A673 (cell line): Measurements from ENCODE around the gene CACNA2D3. TPM values are rescaled to one million over a fixed set of nuclear protein-coding genes. Genes with fewer than 3 reads are reported as not detected.

ENCODE experiments used
- BruUV-seq: library from RNA; stranded (reverse); fragments of 400-500 nt; replicated peaks from 2 replicates; lab custom pipeline; 2021; lab: Mats Ljungman, UMichigan
- CTCF ChIA-PET: fragments of 300-600 bp; sonication (Branson Sonifier 250); formaldehyde crosslinking; loops from one replicate; lab custom pipeline; 2022; ENCODE audit warnings: antibody characterized with exemption; lab: Charles Lee
- POLR2A ChIA-PET: fragments of 300-600 bp; sonication (Branson Sonifier 250); formaldehyde crosslinking; loops from one replicate; lab custom pipeline; 2022; ENCODE audit warnings: antibody characterized with exemption; ENCODE audit not compliant: low non-redundant PET; lab: Charles Lee
- DNase-seq: peaks from one replicate; pipeline ENCODE4 v3.0.0-alpha.2; 2015; ENCODE audit warnings: low spot score
- H3K27ac ChIP-seq: fragments of 200-600 bp; sonication (generic); 2 replicates; pipeline ENCODE4 v1.5.1; 2016; ENCODE audit warnings: mixed run types, low read depth, mild to moderate bottlenecking, mixed read lengths, antibody characterized with exemption, low read length; ENCODE audit not compliant: poor library complexity, severe bottlenecking
- H3K27me3 ChIP-seq: fragments of 200-600 bp; sonication (generic); replicated peaks from 2 replicates; pipeline ENCODE4 v1.6.1; 2017; ENCODE audit warnings: mixed run types, low read depth, mild to moderate bottlenecking, mixed read lengths, antibody characterized with exemption, low read length; ENCODE audit not compliant: insufficient read depth, poor library complexity
- H3K36me3 ChIP-seq: fragments of 200-600 bp; sonication (generic); 2 replicates; pipeline ENCODE4 v1.6.1; 2016; ENCODE audit warnings: mixed run types, mild to moderate bottlenecking, mixed read lengths, antibody characterized with exemption, low read length; ENCODE audit not compliant: insufficient read depth, poor library complexity, severe bottlenecking
- H3K4me1 ChIP-seq: fragments of 200-600 bp; sonication (generic); 2 replicates; pipeline ENCODE4 v1.6.1; 2017; ENCODE audit warnings: mixed run types, mild to moderate bottlenecking, mixed read lengths, antibody characterized with exemption, low read length; ENCODE audit not compliant: insufficient read depth, poor library complexity, severe bottlenecking
- H3K4me3 ChIP-seq: fragments of 200-600 bp; sonication (generic); 2 replicates; pipeline ENCODE4 v1.5.1; 2016; ENCODE audit warnings: low read depth, mixed run types, mild to moderate bottlenecking, mixed read lengths, low read length; ENCODE audit not compliant: poor library complexity, severe bottlenecking
- H3K9me3 ChIP-seq: fragments of 200-600 bp; sonication (generic); 2 replicates; pipeline ENCODE4 v1.6.1; 2016; ENCODE audit warnings: mixed run types, low read depth, mild to moderate bottlenecking, mixed read lengths, antibody characterized with exemption, low read length; ENCODE audit not compliant: poor library complexity, severe bottlenecking
- CTCF ChIP-seq: fragments of 300-800, 200-600 bp; sonication (generic); conservative IDR thresholded peaks from 2 replicates; pipeline ENCODE4 v1.5.1; 2017; ENCODE audit warnings: low read depth, mild to moderate bottlenecking, antibody characterized with exemption, low read length, moderate library complexity, mixed read lengths
- EZH2 ChIP-seq: fragments of 200-600 bp; sonication (generic); IDR thresholded peaks from 2 replicates; pipeline ENCODE4 v1.6.1; 2017; ENCODE audit warnings: borderline replicate concordance, low read depth, mild to moderate bottlenecking, mixed read lengths, antibody characterized with exemption, low read length; ENCODE audit not compliant: poor library complexity, severe bottlenecking
- intact Hi-C: fragments of 100-400 bp; cut with micrococcal nuclease; formaldehyde crosslinking; loops from one replicate; pipeline ENCODE4 v1.10.0; 2022; ENCODE audit not compliant: unreplicated experiment
- total RNA-seq: library from RNA; stranded (reverse); gene quantifications from 2 replicates; pipeline ENCODE4 v1.2.3, GENCODE V29; 2021

Gene CACNA2D3
- total RNA-seq, 1 experiment from 2014 or later, result not detected

GRCh38 chr3:54132685-54133084 lies 10.3 kb downstream of the CACNA2D3 start:
- Histone ChIP-seq H3K36me3 (no peaks in the 10 kb centered on the region), H3K27ac (no peak overlapping the region), H3K9me3 (no peaks in the 10 kb centered on the region), H3K4me3 (no peak overlapping the region), H3K4me1 (no peaks in the 10 kb centered on the region), H3K27me3 (no peaks in the 10 kb centered on the region)
- ChIA-PET CTCF (no interaction called here), POLR2A (no interaction called here)
- no peak for DNase-seq
- no TSS peak for BruUV-seq
- no peak for TF ChIP-seq CTCF
- TF ChIP-seq EZH2, result no peak
- intact Hi-C loops, result no loop called here

GRCh38 chr3:54133196-54133595 lies 10.8 kb downstream of the CACNA2D3 start:
- Histone ChIP-seq H3K36me3 (no peaks in the 10 kb centered on the region), H3K27me3 (no peaks in the 10 kb centered on the region), H3K4me3 (no peak overlapping the region), H3K4me1 (no peaks in the 10 kb centered on the region), H3K9me3 (no peaks in the 10 kb centered on the region), H3K27ac (no peak overlapping the region)
- no TSS peak for BruUV-seq
- intact Hi-C loops, result no loop called here
- ChIA-PET POLR2A (no interaction called here), CTCF (no interaction called here)
- no peak for TF ChIP-seq CTCF
- TF ChIP-seq EZH2, result no peak
- DNase-seq, result no peak

GRCh38 chr3:54134155-54134554 lies 11.8 kb downstream of the CACNA2D3 start:
- H3K27ac ChIP-seq, result no peak overlapping the region
- no peak for DNase-seq
- no peaks in the 10 kb centered on the region for H3K9me3 ChIP-seq
- H3K4me3 ChIP-seq, result no peak overlapping the region
- no peaks in the 10 kb centered on the region for H3K27me3 ChIP-seq
- intact Hi-C loops, result no loop called here
- H3K36me3 ChIP-seq, result no peaks in the 10 kb centered on the region
- no peaks in the 10 kb centered on the region for H3K4me1 ChIP-seq
- no peak for TF ChIP-seq CTCF
- no TSS peak for BruUV-seq
- ChIA-PET CTCF (no interaction called here), POLR2A (no interaction called here)
